GM18507 (cell line): ENCODE measurements around the gene R3HDM4.
A peak's percentile ranks its signal among the peaks of the same experiment; 100 is the strongest.
"Not testable (repeated sequence)": the region's sequence is repeated elsewhere in the genome, so short reads cannot be mapped to it uniquely, and the experiment has no call there.

ENCODE experiments used
- DNase-seq: peaks from one replicate; pipeline ENCODE4 v3.0.0; 2011; ENCODE audit warnings: low read depth; ENCODE audit not compliant: insufficient read length; ENCODE audit errors: extremely low spot score
- FAIRE-seq: peaks from 2 replicates; lab custom pipeline; 2011; peaks lifted over from hg19 to GRCh38; lab: Jason Lieb, UNC

Gene R3HDM4

DNA sequence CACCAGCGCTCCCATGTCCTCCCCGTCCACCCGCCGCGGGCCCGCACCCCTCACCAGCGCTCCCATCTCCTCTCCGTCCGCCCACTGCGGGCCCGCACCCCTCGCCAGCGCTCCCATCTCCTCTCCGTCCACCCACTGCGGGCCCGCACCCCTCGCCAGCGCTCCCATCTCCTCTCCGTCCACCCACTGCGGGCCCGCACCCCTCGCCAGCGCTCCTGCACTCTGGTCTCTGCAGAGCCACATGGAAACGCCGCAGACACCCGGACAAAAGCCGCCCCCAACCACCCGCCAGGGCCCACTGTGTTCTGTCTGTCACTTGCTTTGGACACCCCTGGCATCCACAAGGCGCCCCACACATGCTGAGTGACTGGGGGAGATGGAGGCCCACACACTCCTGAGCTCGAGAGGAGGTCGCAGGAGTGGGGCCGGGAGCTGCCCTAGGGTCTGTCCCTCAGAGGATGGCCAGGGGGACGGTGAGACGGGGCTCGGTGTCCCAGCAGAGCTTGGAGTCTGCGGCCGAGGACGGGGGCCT is 46.2 kb downstream of the R3HDM4 start:
- no peak for DNase-seq
- no peak for FAIRE-seq

DNA sequence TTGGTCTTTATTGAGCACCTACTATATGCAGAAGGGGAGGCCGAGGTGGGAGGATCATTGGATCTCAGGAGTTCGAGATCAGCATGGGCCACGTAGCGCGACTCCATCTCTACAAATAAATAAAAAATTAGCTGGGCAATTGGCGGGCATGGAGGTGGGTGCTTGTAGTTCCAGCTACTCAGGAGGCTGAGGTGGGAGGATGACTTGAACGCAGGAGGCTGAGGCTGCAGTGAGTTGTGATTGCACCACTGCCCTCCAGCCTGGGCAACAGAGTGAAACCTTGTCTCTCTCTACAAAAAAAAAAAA is 49.8 kb downstream of the R3HDM4 start:
- DNase-seq (no peak), FAIRE-seq (no peak)

DNA sequence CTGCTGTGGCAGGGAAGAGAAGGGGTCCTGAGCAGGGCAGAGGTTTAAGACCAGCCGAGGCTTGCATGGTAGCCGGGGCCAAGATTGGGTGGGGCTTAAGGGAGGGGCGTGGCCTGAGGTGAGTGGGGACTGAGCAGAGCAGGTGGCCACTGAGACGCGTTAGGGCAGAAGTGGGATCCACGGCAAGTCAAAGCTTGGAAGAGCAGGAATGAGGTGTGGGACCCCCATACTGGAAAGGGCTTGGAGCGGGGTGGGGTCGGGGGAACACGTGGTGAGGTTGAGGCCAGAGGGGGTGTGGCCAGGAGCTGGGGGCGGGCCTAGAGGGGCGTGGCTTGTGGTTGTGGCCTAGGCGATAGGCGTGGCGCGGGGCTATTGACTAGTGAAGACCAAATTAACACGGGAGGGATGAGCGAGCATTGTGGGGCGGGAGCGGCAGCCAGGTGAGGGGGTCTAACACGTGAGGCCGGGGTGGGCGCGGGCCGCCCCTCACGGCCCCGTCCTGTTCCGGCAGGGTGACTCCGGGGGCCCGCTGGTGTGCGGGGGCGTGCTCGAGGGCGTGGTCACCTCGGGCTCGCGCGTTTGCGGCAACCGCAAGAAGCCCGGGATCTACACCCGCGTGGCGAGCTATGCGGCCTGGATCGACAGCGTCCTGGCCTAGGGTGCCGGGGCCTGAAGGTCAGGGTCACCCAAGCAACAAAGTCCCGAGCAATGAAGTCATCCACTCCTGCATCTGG is 50.3 kb downstream of the R3HDM4 start:
- FAIRE-seq (peak; percentile 83), DNase-seq (peak; percentile 70)

DNA sequence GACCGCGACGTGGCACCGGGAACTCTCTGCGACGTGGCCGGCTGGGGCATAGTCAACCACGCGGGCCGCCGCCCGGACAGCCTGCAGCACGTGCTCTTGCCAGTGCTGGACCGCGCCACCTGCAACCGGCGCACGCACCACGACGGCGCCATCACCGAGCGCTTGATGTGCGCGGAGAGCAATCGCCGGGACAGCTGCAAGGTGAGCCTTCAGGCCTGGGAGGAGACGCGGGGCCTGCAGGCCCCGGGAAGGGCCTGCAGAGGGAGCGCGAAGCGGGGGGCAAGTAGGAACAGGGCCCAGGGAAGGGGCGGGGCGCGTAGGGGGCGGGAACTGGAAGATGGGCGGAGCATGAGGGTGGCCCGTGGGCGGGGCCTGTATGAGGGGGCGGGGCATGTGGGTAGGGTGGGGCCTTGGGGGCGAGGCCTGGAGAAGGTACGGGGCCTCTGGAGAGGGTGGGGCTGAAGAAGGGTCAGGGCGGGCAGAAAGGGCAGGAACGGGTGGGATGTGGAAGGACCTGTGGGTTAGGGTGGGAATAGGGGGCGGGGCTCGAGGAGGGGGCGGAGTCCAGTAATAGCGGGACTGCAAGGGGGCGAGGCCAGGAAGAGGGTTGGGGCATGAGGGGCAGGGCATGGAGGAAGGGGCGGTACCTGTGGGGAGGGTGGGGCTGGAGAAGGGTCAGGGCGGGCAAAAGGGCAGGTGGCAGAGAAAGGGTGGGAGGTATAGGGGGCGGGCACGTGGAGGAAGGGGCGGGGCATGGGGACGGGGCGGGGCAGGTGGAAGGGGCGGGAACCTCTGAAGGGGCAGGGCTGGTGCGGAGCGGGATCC is 51.1 kb downstream of the R3HDM4 start:
- DNase-seq (peak; percentile 69), FAIRE-seq (peak; percentile 79)

DNA sequence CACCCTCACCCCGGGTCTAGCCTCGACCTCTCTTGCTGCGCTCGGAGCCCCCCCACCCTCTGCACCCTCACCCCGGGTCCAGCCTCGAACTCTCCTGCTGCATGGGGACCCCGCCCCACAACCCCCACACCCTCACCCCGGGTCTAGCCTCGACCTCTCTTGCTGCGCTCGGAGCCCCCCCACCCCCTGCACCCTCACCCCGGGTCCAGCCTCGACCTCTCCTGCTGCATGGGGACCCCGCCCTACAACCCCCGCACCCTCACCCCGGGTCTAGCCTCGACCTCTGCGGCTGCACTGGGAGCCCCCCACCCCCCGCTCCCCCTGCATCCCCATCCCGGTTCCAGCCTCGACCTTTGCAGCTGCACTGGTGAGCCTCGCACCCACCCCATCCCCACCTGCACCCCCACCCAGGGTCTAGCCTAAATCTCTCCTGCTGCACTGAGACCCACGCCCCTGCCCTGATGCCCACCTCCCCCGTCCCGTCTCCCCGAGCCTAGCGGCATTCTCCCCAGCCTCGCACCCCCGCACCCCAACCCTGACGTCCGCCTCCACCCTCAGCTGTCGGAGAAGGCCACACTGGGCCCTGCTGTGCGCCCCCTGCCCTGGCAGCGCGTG is 51.8 kb downstream of the R3HDM4 start:
- no peak for DNase-seq
- FAIRE-seq, result no peak

DNA sequence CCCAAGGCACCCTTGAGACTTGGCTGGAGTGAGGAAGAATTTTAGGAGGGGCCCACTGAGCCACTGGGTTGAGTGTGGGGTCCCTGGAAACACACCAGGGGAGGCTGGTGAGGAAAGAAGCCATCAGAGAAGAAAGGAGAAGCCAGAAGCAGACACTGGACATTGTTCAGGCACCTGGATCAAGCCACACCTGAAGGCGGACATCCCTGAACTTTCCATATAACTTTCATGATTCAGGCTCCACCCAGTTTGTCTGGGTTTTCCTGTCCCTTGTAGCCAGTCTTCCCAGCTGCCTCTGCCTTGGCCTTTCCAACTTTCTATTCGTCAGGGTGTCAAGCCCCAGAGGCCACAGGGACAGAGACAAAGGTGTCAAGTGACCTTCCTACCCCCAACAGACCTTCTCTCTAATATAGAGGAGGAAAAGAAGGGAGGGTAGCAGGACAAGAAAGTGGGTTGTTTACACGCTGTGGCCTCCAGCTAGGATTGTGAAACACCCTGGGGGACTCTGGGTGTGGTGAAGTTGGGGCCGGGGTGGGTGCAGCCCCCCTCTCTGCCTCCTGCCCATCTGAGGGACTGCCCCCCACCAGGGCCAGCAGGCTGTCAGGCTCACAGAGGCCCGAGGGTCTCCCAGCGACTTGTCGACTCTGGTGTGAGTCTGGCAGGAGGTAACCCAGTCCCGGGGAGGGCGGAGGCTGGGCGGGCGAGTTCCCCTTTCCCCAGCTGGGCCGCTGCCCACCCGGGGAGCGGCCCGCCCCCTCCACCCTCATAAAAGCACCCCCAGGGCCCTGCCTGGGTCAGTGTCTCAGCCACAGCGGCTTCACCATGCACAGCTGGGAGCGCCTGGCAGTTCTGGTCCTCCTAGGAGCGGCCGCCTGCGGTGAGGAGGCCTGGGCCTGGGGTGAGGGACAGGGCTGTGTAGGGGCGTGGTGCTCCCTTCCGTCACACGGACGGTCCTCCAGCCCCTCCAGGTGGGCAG is 53.9 kb downstream of the R3HDM4 start, which contains the start of gene CFD:
CFD (plus strand) TSS at position 797 of the 976 bp plus-strand sequence; CDS start at position 823, 26 bp downstream.
- no peak for DNase-seq
- FAIRE-seq, result no peak

DNA sequence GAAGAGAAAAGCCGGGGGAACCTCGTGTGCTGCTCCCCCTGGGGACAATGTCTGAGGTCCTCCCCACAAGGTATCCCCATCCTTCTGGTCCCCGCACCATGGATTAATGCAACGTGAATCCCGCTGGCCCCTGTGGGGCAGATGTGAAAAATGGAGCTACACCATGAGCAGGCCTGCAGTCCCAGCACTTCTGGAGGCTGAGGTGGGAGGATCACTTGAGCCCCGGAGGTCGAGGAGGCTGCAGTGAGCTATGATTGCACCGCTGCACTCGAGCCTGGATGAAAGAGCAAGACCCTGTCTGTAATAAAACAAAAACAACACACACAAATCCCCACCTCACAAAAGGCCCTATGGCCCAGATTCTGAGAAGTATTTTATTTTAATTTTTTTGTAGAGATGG is 54.7 kb downstream of the R3HDM4 start:
- DNase-seq (no peak), FAIRE-seq (no peak)

DNA sequence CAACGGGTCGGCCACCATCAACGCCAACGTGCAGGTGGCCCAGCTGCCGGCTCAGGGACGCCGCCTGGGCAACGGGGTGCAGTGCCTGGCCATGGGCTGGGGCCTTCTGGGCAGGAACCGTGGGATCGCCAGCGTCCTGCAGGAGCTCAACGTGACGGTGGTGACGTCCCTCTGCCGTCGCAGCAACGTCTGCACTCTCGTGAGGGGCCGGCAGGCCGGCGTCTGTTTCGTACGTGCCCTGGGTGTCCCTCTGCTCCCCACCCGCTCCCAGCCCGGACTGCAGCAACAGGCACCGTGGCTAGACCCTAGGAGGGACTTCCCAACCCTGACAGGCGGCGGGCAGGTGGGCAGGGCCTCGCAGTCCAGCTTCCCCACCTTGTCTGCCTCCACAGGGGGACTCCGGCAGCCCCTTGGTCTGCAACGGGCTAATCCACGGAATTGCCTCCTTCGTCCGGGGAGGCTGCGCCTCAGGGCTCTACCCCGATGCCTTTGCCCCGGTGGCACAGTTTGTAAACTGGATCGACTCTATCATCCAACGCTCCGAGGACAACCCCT is 57.4 kb downstream of the R3HDM4 start:
- DNase-seq (no peak), FAIRE-seq (no peak)

DNA sequence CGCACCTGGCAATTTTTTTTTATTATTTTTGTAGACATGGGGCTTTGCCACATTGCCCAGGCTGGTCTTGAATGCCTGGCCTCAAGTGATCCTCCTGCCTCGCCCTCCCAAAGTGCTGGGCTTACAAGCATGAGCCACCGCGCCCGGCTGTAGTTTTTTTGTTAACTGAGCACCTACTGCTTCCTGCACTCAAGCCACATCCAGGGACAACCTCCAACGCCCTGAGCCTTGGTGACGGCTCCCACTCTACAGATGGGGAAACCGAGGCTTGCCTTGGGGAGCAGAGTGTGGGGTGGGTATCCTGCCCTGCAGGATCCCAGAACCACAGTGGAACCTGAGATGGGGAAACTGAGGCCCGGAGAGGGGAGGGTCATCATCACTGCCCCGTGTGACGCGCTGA is 57.9 kb downstream of the R3HDM4 start:
- no peak for FAIRE-seq
- no peak for DNase-seq

DNA sequence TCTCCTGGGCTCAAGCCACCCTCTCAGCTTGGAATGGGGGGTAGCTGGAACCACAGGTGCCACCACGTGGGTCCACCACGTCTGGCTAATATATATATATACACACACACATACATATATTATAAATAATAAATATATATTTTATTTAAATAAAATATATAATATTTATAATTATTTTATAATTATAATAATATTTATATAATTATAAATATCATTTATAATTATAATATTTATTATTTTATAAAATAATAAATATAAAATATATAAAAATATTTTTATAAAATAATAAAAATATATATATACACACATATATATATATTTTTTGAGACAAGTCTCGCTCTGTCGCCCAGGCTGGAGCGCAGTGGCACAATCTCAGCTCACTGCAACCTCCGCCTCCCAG is 58.5 kb downstream of the R3HDM4 start:
- no peak for FAIRE-seq

DNA sequence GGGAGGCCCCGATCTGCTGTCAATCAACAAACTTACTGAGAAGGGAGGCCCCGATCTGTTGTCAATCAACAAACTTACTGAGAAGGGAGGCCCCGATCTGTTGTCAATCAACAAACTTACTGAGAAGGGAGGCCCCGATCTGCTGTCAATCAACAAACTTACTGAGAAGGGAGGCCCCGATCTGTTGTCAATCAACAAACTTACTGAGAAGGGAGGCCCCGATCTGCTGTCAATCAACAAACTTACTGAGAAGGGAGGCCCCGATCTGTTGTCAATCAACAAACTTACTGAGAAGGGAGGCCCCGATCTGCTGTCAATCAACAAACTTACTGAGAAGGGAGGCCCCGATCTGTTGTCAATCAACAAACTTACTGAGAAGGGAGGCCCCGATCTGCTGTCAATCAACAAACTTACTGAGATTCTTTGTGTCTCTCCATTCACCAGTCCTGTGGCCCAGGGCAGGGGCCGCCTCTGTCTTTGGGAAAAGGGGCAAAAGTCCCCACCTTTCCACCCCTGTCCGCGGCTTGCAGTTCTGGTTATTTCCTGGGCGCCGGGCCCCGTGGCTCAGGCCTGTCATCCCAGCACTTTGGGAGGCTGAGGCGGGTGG is 59.3 kb downstream of the R3HDM4 start:
- FAIRE-seq, DNase-seq: not testable (repeated sequence)

More for the DNA sequence above, 58.5 kb downstream of the R3HDM4 start:
- DNase-seq, result no peak

DNA sequence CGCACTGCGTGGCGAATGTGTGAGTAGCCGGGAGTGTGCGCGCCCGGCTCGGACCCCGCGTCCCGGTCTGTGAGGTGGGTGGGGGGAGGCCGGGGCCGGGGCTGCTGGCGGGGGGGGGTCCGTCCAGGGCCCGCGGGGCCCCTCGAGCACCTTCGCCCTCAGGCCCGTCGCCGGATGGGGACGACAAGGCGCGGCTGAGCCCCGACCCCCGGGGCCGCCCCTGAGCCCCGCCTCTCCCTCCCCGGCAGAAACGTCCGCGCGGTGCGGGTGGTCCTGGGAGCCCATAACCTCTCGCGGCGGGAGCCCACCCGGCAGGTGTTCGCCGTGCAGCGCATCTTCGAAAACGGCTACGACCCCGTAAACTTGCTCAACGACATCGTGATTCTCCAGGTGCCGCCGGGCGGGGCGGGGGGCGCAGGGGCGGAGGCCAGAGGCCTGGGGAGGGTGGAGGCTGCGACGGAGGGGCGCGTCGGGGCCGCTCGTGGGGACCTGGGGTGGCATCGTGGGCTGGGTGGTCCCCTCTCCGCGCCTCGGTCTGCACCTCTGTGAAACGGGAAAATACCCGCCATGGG is 59.9 kb downstream of the R3HDM4 start:
- DNase-seq (no peak), FAIRE-seq (no peak)

DNA sequence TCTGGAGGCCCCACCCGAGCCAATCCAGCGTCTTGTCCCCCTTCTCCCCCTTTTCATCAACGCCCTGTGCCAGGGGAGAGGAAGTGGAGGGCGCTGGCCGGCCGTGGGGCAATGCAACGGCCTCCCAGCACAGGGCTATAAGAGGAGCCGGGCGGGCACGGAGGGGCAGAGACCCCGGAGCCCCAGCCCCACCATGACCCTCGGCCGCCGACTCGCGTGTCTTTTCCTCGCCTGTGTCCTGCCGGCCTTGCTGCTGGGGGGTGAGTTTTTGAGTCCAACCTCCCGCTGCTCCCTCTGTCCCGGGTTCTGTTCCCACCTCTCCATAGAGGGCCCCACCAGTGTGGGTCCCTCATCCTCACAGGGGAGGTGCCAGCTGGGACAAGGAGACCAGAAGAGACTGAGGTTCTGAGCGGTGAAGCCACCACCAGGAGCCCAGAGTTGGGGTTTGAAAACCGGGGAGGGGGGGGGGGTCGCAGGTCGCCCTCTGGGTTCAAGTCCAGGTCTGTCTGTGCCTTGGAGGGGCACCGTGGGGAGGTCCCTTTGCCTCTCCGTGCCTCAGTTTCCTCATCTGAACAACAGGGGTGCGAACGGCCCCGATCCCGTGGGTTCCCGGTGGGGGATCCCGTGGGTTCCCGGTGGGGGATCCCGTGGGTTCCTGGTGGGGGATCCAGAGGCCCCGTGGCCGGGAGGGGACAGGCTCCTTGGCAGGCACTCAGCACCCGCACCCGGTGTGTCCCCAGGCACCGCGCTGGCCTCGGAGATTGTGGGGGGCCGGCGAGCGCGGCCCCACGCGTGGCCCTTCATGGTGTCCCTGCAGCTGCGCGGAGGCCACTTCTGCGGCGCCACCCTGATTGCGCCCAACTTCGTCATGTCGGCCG is 60.6 kb downstream of the R3HDM4 start, which contains the start of gene ELANE:
ELANE (plus strand) TSS at position 168 of the 878 bp plus-strand sequence; CDS start at position 194, 26 bp downstream.
- DNase-seq (no peak), FAIRE-seq (no peak)

DNA sequence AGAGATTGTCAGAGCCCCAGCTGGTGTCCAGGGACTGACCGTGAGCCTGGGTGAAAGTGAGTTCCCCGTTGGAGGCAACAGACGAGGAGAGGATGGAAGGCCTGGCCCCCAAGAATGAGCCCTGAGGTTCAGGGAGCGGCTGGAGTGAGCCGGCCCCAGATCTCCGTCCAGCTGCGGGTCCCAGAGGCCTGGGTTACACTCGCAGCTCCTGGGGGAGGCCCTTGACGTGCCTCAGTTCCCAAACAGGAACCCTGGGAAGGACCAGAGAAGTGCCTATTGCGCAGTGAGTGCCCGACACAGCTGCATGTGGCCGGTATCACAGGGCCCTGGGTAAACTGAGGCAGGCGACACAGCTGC is 62.1 kb downstream of the R3HDM4 start:
- FAIRE-seq (no peak), DNase-seq (no peak)

DNA sequence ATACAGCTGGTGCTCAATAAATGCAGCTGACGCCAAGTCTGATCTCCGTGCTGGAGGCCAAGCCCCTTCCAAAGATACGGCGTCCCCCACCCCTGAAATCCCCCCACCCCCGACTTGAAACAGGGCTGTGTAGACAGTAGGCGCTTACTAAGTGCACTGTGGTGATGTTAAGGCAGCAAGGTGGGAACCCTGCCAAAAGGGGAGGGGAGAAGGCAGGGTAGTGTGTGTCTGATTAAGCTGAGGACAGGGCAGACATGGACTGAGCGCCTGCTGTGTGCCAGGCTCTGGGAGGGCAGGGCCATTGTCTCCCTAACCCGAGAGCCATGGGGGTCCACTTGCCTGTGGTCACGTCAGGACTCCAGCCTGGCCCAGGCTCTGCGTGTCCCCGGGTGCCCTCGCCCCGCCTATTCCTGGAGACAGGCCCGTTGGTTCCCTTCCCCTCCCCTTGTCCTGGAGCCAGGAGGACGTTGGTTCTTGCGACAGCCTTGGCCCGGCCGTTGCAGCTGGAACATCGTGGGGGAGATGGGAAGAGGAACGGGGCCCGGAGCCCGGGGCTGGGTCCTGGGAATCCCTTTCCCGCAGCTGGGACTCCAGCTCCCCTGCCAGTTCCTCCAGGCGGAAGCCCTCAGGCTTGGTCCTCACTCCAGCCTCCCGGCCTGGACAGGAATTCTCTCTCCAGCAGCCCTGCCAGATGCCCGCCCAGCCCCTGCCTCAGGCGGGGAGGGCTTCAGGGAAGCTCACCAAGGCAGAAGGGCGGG is 62.6 kb downstream of the R3HDM4 start:
- FAIRE-seq, result no peak
- DNase-seq, result no peak

DNA sequence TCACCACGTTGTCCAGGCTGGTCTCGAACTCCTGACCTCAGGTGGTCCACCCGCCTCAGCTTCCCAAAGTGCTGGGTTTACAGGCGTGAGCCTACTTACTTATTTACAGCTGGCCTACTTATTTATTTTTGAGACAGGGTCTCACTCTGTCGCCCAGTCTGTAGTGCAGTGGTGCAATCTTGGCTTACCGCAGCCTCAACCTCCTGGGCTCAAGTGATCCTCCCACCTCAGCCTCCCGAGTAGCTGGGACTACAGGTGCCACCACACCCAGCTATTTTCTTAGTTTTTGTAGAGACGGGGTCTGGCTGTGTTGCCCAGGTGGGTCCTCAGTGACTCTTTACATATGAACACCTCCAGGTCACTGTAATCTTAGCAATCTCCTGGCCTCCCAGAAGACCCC is 63.8 kb downstream of the R3HDM4 start:
- not testable (repeated sequence) for FAIRE-seq

More for the DNA sequence above, 63.8 kb downstream of the R3HDM4 start:
- not testable (repeated sequence) for DNase-seq
